Trophoblast cell (in vitro differentiated cells and primary cell): ENCODE measurements around the gene IQCK.
"Not testable (repeated sequence)": the region's sequence is repeated elsewhere in the genome, so short reads cannot be mapped to it uniquely, and the experiment has no call there.

Experiments
- DNase-seq, 2 donors: peaks; one replicate each; pipeline ENCODE4 v3.0.0-alpha.2; 2016
- H2AFZ ChIP-seq: 2 replicates; pipeline ENCODE4 v1.6.1; 2013; ENCODE audit warnings: low read length, moderate library complexity, mild to moderate bottlenecking; ENCODE audit not compliant: insufficient read depth, poor library complexity
- H2AK5ac ChIP-seq: 2 replicates; pipeline ENCODE4 v1.6.1; 2013; ENCODE audit warnings: mild to moderate bottlenecking, low read length
- H2BK120ac ChIP-seq: 2 replicates; pipeline ENCODE4 v1.6.1; 2013; ENCODE audit warnings: low read length, mild to moderate bottlenecking, moderate library complexity; ENCODE audit not compliant: insufficient read depth, poor library complexity
- H2BK12ac ChIP-seq: 2 replicates; pipeline ENCODE4 v1.6.1; 2013; ENCODE audit warnings: mild to moderate bottlenecking, low read length, moderate library complexity
- H2BK5ac ChIP-seq: 2 replicates; pipeline ENCODE4 v1.6.1; 2013; ENCODE audit warnings: low read length, low read depth, moderate library complexity, mild to moderate bottlenecking; ENCODE audit not compliant: poor library complexity
- H3K14ac ChIP-seq: 2 replicates; pipeline ENCODE4 v1.6.1; 2013; ENCODE audit warnings: mild to moderate bottlenecking, low read length
- H3K18ac ChIP-seq: 2 replicates; pipeline ENCODE4 v1.6.1; 2013; ENCODE audit warnings: mild to moderate bottlenecking, low read length
- H3K23ac ChIP-seq: 2 replicates; pipeline ENCODE4 v1.6.1; 2013; ENCODE audit warnings: low read length
- H3K27ac ChIP-seq: 2 replicates; pipeline ENCODE4 v1.5.1; 2013; ENCODE audit warnings: low read depth, mild to moderate bottlenecking, inconsistent platforms, low read length, moderate library complexity
- H3K27me3 ChIP-seq: 2 replicates; pipeline ENCODE4 v1.6.1; 2013; ENCODE audit warnings: inconsistent platforms, mild to moderate bottlenecking, low read length, moderate library complexity; ENCODE audit not compliant: insufficient read depth
- H3K36me3 ChIP-seq, 2 experiments: 1 replicate in 1 of 2; 2 replicates in 1 of 2; pipeline ENCODE4 v1.6.1; 2013; ENCODE audit warnings: low read length in 2 of 2, mild to moderate bottlenecking in 2 of 2, moderate library complexity in 1 of 2; ENCODE audit not compliant: insufficient read depth in 2 of 2, control insufficient read depth in 1 of 2
- H3K4ac ChIP-seq: 2 replicates; pipeline ENCODE4 v1.6.1; 2013; ENCODE audit warnings: low read depth, mild to moderate bottlenecking, low read length, moderate library complexity
- H3K4me1 ChIP-seq, 2 experiments: 1 replicate in 1 of 2; 2 replicates in 1 of 2; pipeline ENCODE4 v1.6.1; 2013; ENCODE audit warnings: low read length in 2 of 2, mild to moderate bottlenecking in 2 of 2, moderate library complexity in 1 of 2; ENCODE audit not compliant: insufficient read depth in 2 of 2, control insufficient read depth in 1 of 2
- H3K4me2 ChIP-seq: 2 replicates; pipeline ENCODE4 v1.6.1; 2013; ENCODE audit warnings: inconsistent platforms, mild to moderate bottlenecking, low read length, moderate library complexity
- H3K4me3 ChIP-seq: 2 replicates; pipeline ENCODE4 v1.5.1; 2013; ENCODE audit warnings: mild to moderate bottlenecking, low read depth, low read length, inconsistent platforms
- H3K79me1 ChIP-seq: one replicate; pipeline ENCODE4 v1.6.1; 2013; ENCODE audit warnings: low read length
- H3K79me2 ChIP-seq: 2 replicates; pipeline ENCODE4 v1.6.1; 2013; ENCODE audit warnings: low read length, mild to moderate bottlenecking; ENCODE audit not compliant: control insufficient read depth, insufficient read depth, poor library complexity
- H3K9ac ChIP-seq: 2 replicates; pipeline ENCODE4 v1.6.1; 2013; ENCODE audit warnings: mild to moderate bottlenecking, low read length
- H3K9me3 ChIP-seq: 2 replicates; pipeline ENCODE4 v1.6.1; 2013; ENCODE audit warnings: low read depth, mild to moderate bottlenecking, control low read depth, inconsistent platforms, low read length; ENCODE audit not compliant: insufficient read depth
- H4K12ac ChIP-seq: 2 replicates; pipeline ENCODE4 v1.6.1; 2013; ENCODE audit warnings: low read depth, mild to moderate bottlenecking, low read length, moderate library complexity
- H4K8ac ChIP-seq: 2 replicates; pipeline ENCODE4 v1.6.1; 2013; ENCODE audit warnings: low read depth, mild to moderate bottlenecking, low read length, moderate library complexity
- H4K91ac ChIP-seq: one replicate; pipeline ENCODE4 v1.6.1; 2013; ENCODE audit warnings: low read depth, mild to moderate bottlenecking, low read length, moderate library complexity
- whole genome bisulfite sequencing: extraction: QIAGEN DNeasy Blood & Tissue Kit; methylation state at CpG from one replicate; pipeline ENCODE4 v1.1.7; 2013; ENCODE audit warnings: missing lambda C conversion rate; ENCODE audit not compliant: insufficient read length, insufficient coverage; ENCODE audit errors: extremely low coverage; 5-methylcytosine and 5-hydroxymethylcytosine counted together

Gene IQCK

DNA sequence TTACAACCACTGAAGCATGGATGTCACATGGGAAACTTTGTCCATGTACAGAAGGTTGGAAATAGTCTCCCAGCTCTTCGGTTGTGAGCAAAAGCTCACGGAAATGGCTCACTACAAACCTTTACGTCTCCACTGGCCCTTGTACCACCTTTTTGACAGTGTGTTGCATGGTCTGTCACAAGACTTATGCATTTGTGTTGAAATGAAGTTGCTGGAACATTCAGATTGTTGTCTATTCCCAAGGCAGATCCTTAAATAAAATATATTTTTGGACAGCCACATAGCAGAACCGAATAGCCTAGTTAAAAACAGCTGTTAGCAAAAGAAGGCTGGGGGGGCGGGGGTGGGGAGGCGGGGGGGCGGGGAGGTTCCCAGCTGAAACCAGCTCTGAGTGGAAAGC is 39.3 kb upstream of the IQCK start:
- Histone ChIP-seq H3K4me1 (peaks cover 8 to 9% of the 10 kb centered on the region in 2 experiments), H3K27ac (no peak overlapping the region), H3K4me3 (no peak overlapping the region), H3K9ac (no peak overlapping the region), H3K14ac (no peak overlapping the region), H4K12ac (no peak overlapping the region), H2AK5ac (no peak overlapping the region), H3K23ac (no peak overlapping the region), H3K9me3 (no peaks in the 10 kb centered on the region), H3K79me1 (peaks cover 3% of the 10 kb centered on the region), H3K79me2 (no peaks in the 10 kb centered on the region), H3K18ac (no peak overlapping the region), H2AFZ (no peak overlapping the region), H2BK120ac (no peak overlapping the region), H3K4ac (no peak overlapping the region), H4K8ac (no peak overlapping the region), H2BK5ac (no peak overlapping the region), H3K36me3 (peaks cover 4 to 14% of the 10 kb centered on the region in 2 experiments), H3K27me3 (no peaks in the 10 kb centered on the region), H4K91ac (no peak overlapping the region), H3K4me2 (no peak overlapping the region), H2BK12ac (no peak overlapping the region)
- WGBS = no CpG with 5 or more reads among the region's 7 CpGs
- no peak for DNase-seq

DNA sequence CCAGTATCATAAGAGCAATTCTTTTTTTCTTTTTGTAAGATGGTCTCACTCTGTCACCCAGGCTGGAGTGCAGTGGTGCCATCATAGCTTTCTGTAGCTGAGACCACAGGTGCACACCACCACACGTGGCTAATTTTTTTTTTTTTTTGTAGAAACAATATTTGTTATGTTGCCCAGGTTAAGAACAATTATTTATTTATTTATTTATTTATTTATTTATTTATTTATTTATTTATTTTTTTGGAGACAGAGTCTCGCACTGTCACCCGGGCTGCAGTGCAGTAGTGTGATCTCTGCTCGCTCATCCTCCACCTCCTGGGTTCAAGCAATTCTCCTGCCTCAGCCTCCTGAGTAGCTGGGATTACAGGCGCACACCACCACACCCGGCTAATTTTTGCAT is 38.8 kb upstream of the IQCK start:
- not testable (repeated sequence) for H3K4me1 ChIP-seq, H4K91ac ChIP-seq, H2AFZ ChIP-seq, H3K14ac ChIP-seq, H2BK5ac ChIP-seq, H3K79me2 ChIP-seq, H2BK120ac ChIP-seq, H3K4me3 ChIP-seq, H3K9ac ChIP-seq, H2BK12ac ChIP-seq, H3K79me1 ChIP-seq, H4K8ac ChIP-seq, DNase-seq, H4K12ac ChIP-seq, H3K23ac ChIP-seq, H3K27ac ChIP-seq, H2AK5ac ChIP-seq, H3K4me2 ChIP-seq, H3K18ac ChIP-seq, H3K4ac ChIP-seq, H3K9me3 ChIP-seq, H3K27me3 ChIP-seq
- no CpG with 5 or more reads among the region's 6 CpGs for WGBS
- peaks cover 7 to 16% of the 10 kb centered on the region in 2 experiments for H3K36me3 ChIP-seq

DNA sequence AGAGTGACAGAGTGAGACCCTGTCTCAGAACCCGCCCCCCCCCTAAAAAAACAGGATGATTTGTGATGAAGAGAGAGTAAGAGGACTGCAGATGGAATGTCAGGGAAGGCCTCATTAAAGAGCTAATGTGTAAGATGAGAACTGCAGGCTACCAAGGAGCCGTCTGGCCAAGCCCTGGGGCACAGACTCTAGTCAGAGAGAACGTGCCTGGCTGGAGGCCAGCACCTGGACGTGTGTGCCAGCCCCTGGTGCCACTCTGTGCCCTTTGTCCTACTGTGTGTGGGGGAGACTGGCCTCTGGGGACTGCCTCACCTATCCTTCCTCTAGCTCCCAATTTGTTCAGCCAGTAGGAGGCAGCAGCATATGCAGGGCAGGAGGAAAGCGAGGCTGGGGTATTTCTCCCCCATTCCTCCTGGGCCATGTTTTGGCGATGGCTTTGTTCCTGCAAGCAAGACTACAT is 37.2 kb upstream of the IQCK start:
- no CpG with 5 or more reads among the region's 6 CpGs for WGBS
- H3K14ac ChIP-seq = no peak overlapping the region

DNA sequence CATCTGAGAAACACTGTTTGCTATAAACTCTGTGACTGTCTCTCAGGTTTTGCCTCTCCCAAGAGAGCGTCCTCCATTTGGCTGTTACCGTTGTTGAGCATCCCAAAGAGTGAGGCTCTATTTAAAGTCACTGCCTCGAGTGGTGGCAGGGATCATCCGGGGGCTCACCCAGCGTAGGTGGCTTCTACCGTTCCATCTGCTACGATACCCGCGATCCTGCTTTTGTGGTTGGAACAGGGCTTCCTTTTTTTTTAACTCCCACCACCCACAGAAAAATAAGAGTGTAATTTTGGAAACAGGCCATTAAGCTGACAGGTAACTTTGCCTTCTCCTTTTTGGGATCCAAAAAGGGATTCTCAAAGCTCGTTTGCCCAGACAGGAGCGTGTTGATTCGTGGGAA is 36.4 kb upstream of the IQCK start:
- WGBS = no CpG with 5 or more reads among the region's 12 CpGs
- H3K79me1 ChIP-seq = peaks cover 3% of the 10 kb centered on the region
- H3K9ac ChIP-seq = no peak overlapping the region
- no peak overlapping the region for H3K18ac ChIP-seq
- H4K91ac ChIP-seq = no peak overlapping the region
- no peak overlapping the region for H2AK5ac ChIP-seq
- peaks cover 8 to 16% of the 10 kb centered on the region in 2 experiments for H3K36me3 ChIP-seq
- H3K9me3 ChIP-seq = no peaks in the 10 kb centered on the region
- peaks cover 9 to 11% of the 10 kb centered on the region in 2 experiments for H3K4me1 ChIP-seq
- no peaks in the 10 kb centered on the region for H3K79me2 ChIP-seq
- H2AFZ ChIP-seq = no peak overlapping the region
- no peak overlapping the region for H2BK120ac ChIP-seq
- H3K23ac ChIP-seq = no peak overlapping the region
- no peak overlapping the region for H2BK5ac ChIP-seq
- no peak overlapping the region for H3K14ac ChIP-seq
- H3K4me3 ChIP-seq = no peak overlapping the region
- no peak overlapping the region for H4K8ac ChIP-seq
- no peak overlapping the region for H3K27ac ChIP-seq
- no peak overlapping the region for H3K4me2 ChIP-seq
- H2BK12ac ChIP-seq = no peak overlapping the region
- H4K12ac ChIP-seq = no peak overlapping the region
- DNase-seq = no peak
- H3K27me3 ChIP-seq = no peaks in the 10 kb centered on the region
- H3K4ac ChIP-seq = no peak overlapping the region

More for the DNA sequence above, 37.2 kb upstream of the IQCK start:
- H3K9me3 ChIP-seq = no peaks in the 10 kb centered on the region
- no peak overlapping the region for H3K27ac ChIP-seq
- peak overlapping the region; percentile 11 for H4K8ac ChIP-seq
- peaks cover 8 to 9% of the 10 kb centered on the region in 2 experiments for H3K4me1 ChIP-seq
- no peak overlapping the region for H2BK120ac ChIP-seq
- no peak overlapping the region for H2AFZ ChIP-seq
- H3K4me2 ChIP-seq = no peak overlapping the region
- no peaks in the 10 kb centered on the region for H3K27me3 ChIP-seq
- H2BK5ac ChIP-seq = no peak overlapping the region
- no peaks in the 10 kb centered on the region for H3K79me2 ChIP-seq
- no peak overlapping the region for H3K4ac ChIP-seq
- H2BK12ac ChIP-seq = no peak overlapping the region
- no peak overlapping the region for H3K4me3 ChIP-seq
- no peak for DNase-seq
- no peak overlapping the region for H3K23ac ChIP-seq
- peaks cover 8 to 16% of the 10 kb centered on the region in 2 experiments for H3K36me3 ChIP-seq
- no peak overlapping the region for H4K12ac ChIP-seq
- H2AK5ac ChIP-seq = peak overlapping the region; percentile 33
- no peak overlapping the region for H4K91ac ChIP-seq
- no peak overlapping the region for H3K18ac ChIP-seq
- H3K79me1 ChIP-seq = peaks cover 3% of the 10 kb centered on the region
- H3K9ac ChIP-seq = no peak overlapping the region
